CD14-positive monocyte (primary cell): ENCODE results near the gene CBX2. TPM values are rescaled to one million over a fixed set of nuclear protein-coding genes. Genes with fewer than 3 reads are reported as not detected.
A peak's percentile ranks its signal among the peaks of the same experiment; 100 is the strongest.

Experiments used
- DNase-seq, 3 donors: peaks; one replicate each; pipeline ENCODE4 v3.0.0-alpha.2; 2011 to 2022
- H2AFZ ChIP-seq: 2 replicates; pipeline ENCODE4 v1.6.0; 2012; ENCODE audit warnings: mild to moderate bottlenecking, low read depth, low read length, inconsistent platforms; ENCODE audit not compliant: insufficient read depth, poor library complexity, severe bottlenecking
- H3K27ac ChIP-seq, 2 donors: 1 replicate in 1 of 2; 2 replicates in 1 of 2; pipeline ENCODE4 v1.5.1; 2012 to 2013; ENCODE audit warnings: low read length in 2 of 2, control low read depth in 1 of 2, inconsistent platforms in 1 of 2, low read depth in 1 of 2, mild to moderate bottlenecking in 1 of 2
- H3K27me3 ChIP-seq, 2 donors: one replicate each; pipeline versions ENCODE4 v1.6.0 to v1.6.1; 2011 to 2013; ENCODE audit warnings: low read length in 2 of 2; ENCODE audit not compliant: control insufficient read depth in 2 of 2, insufficient read depth in 2 of 2
- H3K36me3 ChIP-seq, 2 donors: replicated peaks in 1 of 2; 1 replicate in 1 of 2; 2 replicates in 1 of 2; pipeline versions ENCODE4 v1.5.1 to v1.6.1; 2012 to 2013; ENCODE audit warnings: low read length in 2 of 2, control low read depth in 1 of 2, inconsistent platforms in 1 of 2, mild to moderate bottlenecking in 1 of 2; ENCODE audit not compliant: insufficient read depth in 2 of 2, control insufficient read depth in 1 of 2
- H3K4me1 ChIP-seq, 2 donors: 1 replicate in 1 of 2; 2 replicates in 1 of 2; pipeline versions ENCODE4 v1.5.1 to v1.6.1; 2012 to 2013; ENCODE audit warnings: low read length in 2 of 2, control low read depth in 1 of 2, inconsistent platforms in 1 of 2, mild to moderate bottlenecking in 1 of 2, moderate library complexity in 1 of 2; ENCODE audit not compliant: insufficient read depth in 2 of 2, control insufficient read depth in 1 of 2
- H3K4me2 ChIP-seq: replicated peaks from 2 replicates; pipeline ENCODE3; 2012; ENCODE audit warnings: low read length, moderate library complexity, mild to moderate bottlenecking; ENCODE audit not compliant: poor library complexity, severe bottlenecking; ENCODE audit errors: extremely low read depth
- H3K4me3 ChIP-seq, 3 experiments: fragments of 200-600 bp in 1 of 3; sonication (generic) in 1 of 3; replicated peaks in 1 of 3; 1 replicate in 2 of 3; 2 replicates in 1 of 3; pipeline ENCODE4 v1.5.1; 2011 to 2013; ENCODE audit warnings: low read length in 3 of 3, mild to moderate bottlenecking in 3 of 3, control low read depth in 2 of 3, low read depth in 2 of 3, inconsistent platforms in 1 of 3, moderate library complexity in 1 of 3
- H3K79me2 ChIP-seq: 2 replicates; pipeline ENCODE4 v1.6.0; 2012; ENCODE audit warnings: mild to moderate bottlenecking, control low read depth, inconsistent platforms, low read length, moderate library complexity; ENCODE audit not compliant: insufficient read depth
- H3K9ac ChIP-seq: 2 replicates; pipeline ENCODE4 v1.6.0; 2017; ENCODE audit warnings: low read length, mild to moderate bottlenecking; ENCODE audit not compliant: insufficient read depth, poor library complexity, severe bottlenecking
- H3K9me3 ChIP-seq, 2 donors: replicated peaks in 1 of 2; 1 replicate in 1 of 2; 2 replicates in 1 of 2; pipeline versions ENCODE4 v1.5.1 to v1.6.1; 2012 to 2013; ENCODE audit warnings: low read length in 2 of 2, control low read depth in 1 of 2; ENCODE audit not compliant: control insufficient read depth in 1 of 2, insufficient read depth in 1 of 2
- H4K20me1 ChIP-seq: 2 replicates; pipeline ENCODE4 v1.6.0; 2012; ENCODE audit warnings: mild to moderate bottlenecking, low read length, control low read depth, moderate library complexity; ENCODE audit not compliant: insufficient read depth
- H3K27ac Mint-ChIP-seq, 7 donors: one replicate each; pipeline ENCODE4 v1.8.0; 2020; ENCODE audit warnings: mild to moderate bottlenecking in 7 of 7, mixed read lengths in 7 of 7, moderate library complexity in 6 of 7, inconsistent platforms in 2 of 7
- H3K27me3 Mint-ChIP-seq, 3 donors: one replicate each; pipeline ENCODE4 v1.8.0; 2021 to 2022; ENCODE audit warnings: low read depth in 3 of 3, mild to moderate bottlenecking in 3 of 3, mixed read lengths in 3 of 3, moderate library complexity in 3 of 3, inconsistent platforms in 1 of 3
- H3K36me3 Mint-ChIP-seq, 2 donors: one replicate each; pipeline ENCODE4 v1.8.0; 2020; ENCODE audit warnings: mixed read lengths in 2 of 2, inconsistent platforms in 1 of 2, mild to moderate bottlenecking in 1 of 2
- H3K4me1 Mint-ChIP-seq: one replicate; pipeline ENCODE4 v1.8.0; 2020; ENCODE audit warnings: mild to moderate bottlenecking, mixed read lengths
- H3K4me3 Mint-ChIP-seq, 2 donors: one replicate each; pipeline ENCODE4 v1.8.0; 2020; ENCODE audit warnings: mild to moderate bottlenecking in 2 of 2, mixed read lengths in 2 of 2, moderate library complexity in 1 of 2
- H3K9me3 Mint-ChIP-seq, 7 donors: one replicate each; pipeline ENCODE4 v1.8.0; 2020 to 2022; ENCODE audit warnings: mixed read lengths in 7 of 7, mild to moderate bottlenecking in 6 of 7, moderate library complexity in 6 of 7, inconsistent platforms in 2 of 7
- CTCF ChIP-seq: fragments of 200-600 bp; IDR thresholded peaks from one replicate; pipeline ENCODE4 v1.8.0; 2022; ENCODE audit warnings: antibody characterized with exemption, mild to moderate bottlenecking
- WGBS: methylation state at CpG from one replicate; pipeline ENCODE4 v1.1.5; 2013; ENCODE audit warnings: missing lambda C conversion rate; ENCODE audit not compliant: insufficient coverage; 5-methylcytosine and 5-hydroxymethylcytosine counted together
- intact Hi-C, 2 donors: fragments of 100-400 bp; cut with micrococcal nuclease; formaldehyde crosslinking; loops; one replicate each; pipeline versions ENCODE4 v1.15.0 to v1.15.1; 2023
- polyA plus RNA-seq, 3 donors: library from polyadenylated mRNA; depleted of rRNA in 1 of 3; unstranded in 2 of 3; stranded (reverse) in 1 of 3; fragments of 300-500 nt in 2 of 3; fragments of >200 nt in 1 of 3; fragmentation: Illumina TruSeq in 2 of 3; gene quantifications; 1 replicate in 2 of 3; 2 replicates in 1 of 3; pipeline ENCODE4 v1.2.3, GENCODE V29; 2012 to 2021

CBX2 gene
- polyA plus RNA-seq, 3 donors: 0.09 to 0.95 TPM; not detected in 1

- H3K36me3 Mint-ChIP-seq: peaks cover 23 to 25% of the 10 kb centered on the region in 2 donors
- Histone ChIP-seq H3K4me1 (peaks cover 61 to 66% of the 10 kb centered on the region in 2 donors), H4K20me1 (peaks cover 36% of the 10 kb centered on the region), H3K79me2 (no peaks in the 10 kb centered on the region), H3K36me3 (no peaks in the 10 kb centered on the region), H2AFZ (no peak overlapping the region), H3K9me3 (peaks cover 21 to 51% of the 10 kb centered on the region in 2 donors), H3K9ac (no peak overlapping the region), H3K4me3 (no peak overlapping the region), H3K27ac (no peak overlapping the region), H3K4me2 (no peak overlapping the region), H3K27me3 (peaks cover 79 to 93% of the 10 kb centered on the region in 2 donors)
- intact Hi-C loops: no loop called here
- WGBS: 16% methylated on average over 2 of the region's 4 CpGs
- H3K27ac Mint-ChIP-seq: peak overlapping the region in 1 of 7 donors; percentile 44
- TF ChIP-seq CTCF: no peak
- H3K9me3 Mint-ChIP-seq: peaks cover 6 to 59% (median 42%) of the 10 kb centered on the region in 7 donors
- peak overlapping the region in 1 of 2 donors; percentile 90 for H3K4me3 Mint-ChIP-seq
- peaks cover 92 to 98% (median 96%) of the 10 kb centered on the region in 3 donors for H3K27me3 Mint-ChIP-seq
- DNase-seq: no peak
- peaks cover 56% of the 10 kb centered on the region for H3K4me1 Mint-ChIP-seq
Measured at GRCh38 chr17:79806446-79806760, 28.5 kb downstream of the CBX2 start.

- peaks cover 20 to 23% of the 10 kb centered on the region in 2 donors for H3K36me3 Mint-ChIP-seq
Measured at GRCh38 chr17:79806863-79807720, 29.1 kb downstream of the CBX2 start.

More at GRCh38 chr17:79806863-79807720, 29.1 kb downstream of the CBX2 start:
- TF ChIP-seq CTCF: no peak
- no peaks in the 10 kb centered on the region for H3K79me2 ChIP-seq
- H3K4me3 Mint-ChIP-seq: peak overlapping the region in 1 of 2 donors; percentile 90
- peaks cover 92 to 98% (median 96%) of the 10 kb centered on the region in 3 donors for H3K27me3 Mint-ChIP-seq
- no peak overlapping the region for H3K9ac ChIP-seq
- intact Hi-C loops: no loop called here
- H2AFZ ChIP-seq: no peak overlapping the region
- no peak overlapping the region for H3K4me2 ChIP-seq
- no peak for DNase-seq
- peaks cover 22 to 51% of the 10 kb centered on the region in 2 donors for H3K9me3 ChIP-seq
- peaks cover 79 to 93% of the 10 kb centered on the region in 2 donors for H3K27me3 ChIP-seq
- no peaks in the 10 kb centered on the region for H3K36me3 ChIP-seq
- peaks cover 56% of the 10 kb centered on the region for H3K4me1 Mint-ChIP-seq
- H3K9me3 Mint-ChIP-seq: peaks cover 6 to 61% (median 40%) of the 10 kb centered on the region in 7 donors
- peaks cover 61 to 66% of the 10 kb centered on the region in 2 donors for H3K4me1 ChIP-seq
- H3K27ac ChIP-seq: no peak overlapping the region
- H3K4me3 ChIP-seq: no peak overlapping the region
- H4K20me1 ChIP-seq: peaks cover 37% of the 10 kb centered on the region
- H3K27ac Mint-ChIP-seq: peak overlapping the region in 1 of 7 donors; percentile 46
- WGBS: 22% methylated on average over 5 of the region's 13 CpGs
